Hindlimb muscle (tissue), 1 donor: ENCODE measurements around the gene OR2V1. TPM values are rescaled to one million over a fixed set of nuclear protein-coding genes. Genes with fewer than 3 reads are reported as not detected.
"Not testable (repeated sequence)": the region's sequence is repeated elsewhere in the genome, so short reads cannot be mapped to it uniquely, and the experiment has no call there.

Experiments used
- DNase-seq: peaks from one replicate; pipeline ENCODE4 v3.0.0-alpha.2; 2013
- polyA plus RNA-seq: library from polyadenylated mRNA; unstranded; fragments of 120-200 nt; gene quantifications from one replicate; pipeline ENCODE4 v1.2.1, GENCODE V29; 2013; ENCODE audit not compliant: insufficient read length

OR2V1 gene
- polyA plus RNA-seq, 1 donor = not detected

DNA sequence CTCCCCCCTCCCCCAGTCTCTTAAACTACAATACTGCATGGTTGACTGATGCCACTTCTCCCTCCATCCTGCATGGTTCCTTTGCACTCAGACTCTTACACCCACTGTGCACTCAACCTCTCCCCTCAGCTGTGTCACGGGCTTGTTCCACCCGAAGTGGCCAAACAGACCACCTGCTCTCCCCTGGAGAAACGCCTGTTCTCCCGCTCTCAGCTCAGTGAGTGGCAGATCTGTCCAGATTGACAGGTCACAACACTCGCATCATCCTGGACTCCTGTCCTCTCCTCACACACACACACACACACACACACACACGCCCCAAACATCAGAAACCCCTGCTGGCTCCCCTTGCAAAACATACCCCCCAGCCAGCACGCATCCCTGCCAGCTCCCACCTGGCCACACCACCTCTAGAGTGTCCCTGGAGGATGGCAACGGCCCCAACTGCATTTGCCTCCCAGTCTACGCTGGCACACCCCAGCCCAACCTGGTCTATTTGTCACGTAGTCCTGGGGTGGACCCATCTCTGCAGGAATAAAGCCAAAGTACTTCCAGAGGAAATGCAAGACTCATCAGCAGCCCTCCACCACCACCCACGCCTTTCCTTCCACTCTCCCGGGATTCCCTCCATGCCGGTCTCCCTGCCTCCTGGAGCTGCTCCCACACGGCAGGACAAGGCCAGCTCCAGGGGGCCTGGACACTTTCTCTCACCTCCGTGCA lies 2.9 kb downstream of the OR2V1 start:
- no peak for DNase-seq

GRCh38 chr5:181127456-181127855 lies 3.5 kb downstream of the OR2V1 start:
- no peak for DNase-seq

- DNase-seq = no peak
These were observed 4.1 kb downstream of the OR2V1 start for GRCh38 chr5:181126841-181127240.

- DNase-seq = no peak
These were observed 6.4 kb downstream of the OR2V1 start for GRCh38 chr5:181124526-181124925.

GRCh38 chr5:181121675-181122561 lies 9.1 kb downstream of the OR2V1 start:
- DNase-seq = no peak

- DNase-seq = no peak
These were observed 10.2 kb downstream of the OR2V1 start for GRCh38 chr5:181120761-181121160.

DNA sequence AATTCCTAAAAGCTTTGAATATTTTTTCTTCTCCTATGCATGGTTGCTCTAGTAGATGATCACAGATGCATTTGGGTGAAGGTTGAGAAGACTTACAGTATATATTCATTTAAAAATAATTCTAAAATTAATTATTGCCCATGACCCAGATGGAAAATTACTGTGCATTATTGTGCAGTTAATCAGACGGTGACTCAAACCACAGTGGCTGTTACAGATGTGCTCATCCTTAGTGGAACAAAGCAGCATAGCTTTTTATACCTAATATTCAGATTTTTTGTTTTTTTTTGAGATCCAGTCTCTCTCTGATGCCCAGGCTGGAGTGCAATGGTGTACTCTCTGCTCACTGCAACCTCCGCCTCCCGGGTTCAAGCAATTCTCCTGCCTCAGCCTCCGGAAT lies 10.7 kb downstream of the OR2V1 start:
- DNase-seq = no peak

DNA sequence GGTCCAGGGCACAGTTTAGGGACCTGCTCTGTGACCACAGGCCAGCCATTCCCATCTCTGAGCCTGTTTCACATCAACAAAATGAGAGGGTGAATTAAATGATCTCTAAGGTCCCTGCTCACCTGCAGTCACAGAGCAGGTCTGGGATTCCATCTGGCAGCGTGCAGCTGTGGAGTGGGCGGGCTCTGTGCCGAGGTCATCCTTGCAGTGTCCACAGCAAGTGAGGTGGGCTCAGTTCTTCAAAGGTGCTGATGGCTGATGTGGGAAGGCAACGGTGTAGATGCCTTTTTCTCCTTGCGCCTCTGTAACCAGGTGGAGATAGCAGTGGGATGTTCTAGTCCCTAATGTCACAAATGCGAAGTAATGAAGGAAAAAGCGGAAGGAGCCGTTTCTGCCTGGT lies 11.9 kb downstream of the OR2V1 start:
- DNase-seq = no peak

DNA sequence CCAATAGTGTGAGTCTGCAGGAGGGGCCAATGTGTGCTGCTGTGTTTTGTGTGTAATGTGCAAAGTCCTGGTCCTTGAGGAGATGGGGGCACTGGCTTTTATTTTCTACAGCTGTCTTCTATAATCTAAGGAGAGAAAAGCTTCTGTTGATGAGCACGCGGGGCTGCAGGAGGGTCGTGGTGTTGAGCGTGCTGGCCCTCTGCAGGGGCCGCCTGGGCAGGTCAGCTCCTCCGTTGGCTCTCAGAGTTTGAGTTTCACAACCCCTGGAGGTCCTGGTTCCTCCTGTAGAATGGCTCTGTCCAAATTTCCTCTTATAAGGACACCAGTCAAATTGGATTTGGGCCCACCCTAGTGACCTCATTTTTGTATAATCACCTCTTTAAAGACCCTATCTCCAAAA lies 12.6 kb downstream of the OR2V1 start:
- no peak for DNase-seq

- DNase-seq = no peak
These were observed 15.9 kb downstream of the OR2V1 start for GRCh38 chr5:181114844-181115778.

DNA sequence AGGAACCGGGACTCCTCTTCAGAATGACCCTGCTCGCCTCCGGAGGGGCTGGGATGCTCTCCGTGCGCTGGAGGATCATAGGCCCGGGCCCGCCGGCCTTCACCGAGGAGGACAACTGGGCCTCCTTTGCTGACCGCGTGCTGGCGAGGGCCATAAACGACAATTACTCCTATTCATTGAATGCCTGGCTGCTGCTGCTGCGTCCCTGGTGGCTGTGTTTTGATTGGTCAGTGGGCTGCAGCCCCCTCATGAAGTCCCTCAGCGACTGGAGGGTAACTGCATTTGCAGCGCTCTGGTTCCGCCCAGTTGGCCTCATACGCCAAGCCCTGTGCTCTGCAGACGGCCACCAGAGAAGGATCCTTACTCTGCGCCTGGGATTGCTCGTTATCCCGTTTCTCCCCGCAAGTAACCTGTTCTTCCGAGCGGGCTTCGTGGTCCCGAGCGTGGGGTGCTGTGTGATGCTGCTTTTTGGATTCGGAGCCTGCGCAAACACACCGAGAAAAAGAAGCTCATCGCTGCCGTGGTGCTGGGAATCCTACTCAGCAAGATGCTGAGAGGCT lies 16.6 kb downstream of the OR2V1 start:
- no peak for DNase-seq

GRCh38 chr5:181113572-181113971 lies 17.4 kb downstream of the OR2V1 start:
- DNase-seq = not testable (repeated sequence)

DNA sequence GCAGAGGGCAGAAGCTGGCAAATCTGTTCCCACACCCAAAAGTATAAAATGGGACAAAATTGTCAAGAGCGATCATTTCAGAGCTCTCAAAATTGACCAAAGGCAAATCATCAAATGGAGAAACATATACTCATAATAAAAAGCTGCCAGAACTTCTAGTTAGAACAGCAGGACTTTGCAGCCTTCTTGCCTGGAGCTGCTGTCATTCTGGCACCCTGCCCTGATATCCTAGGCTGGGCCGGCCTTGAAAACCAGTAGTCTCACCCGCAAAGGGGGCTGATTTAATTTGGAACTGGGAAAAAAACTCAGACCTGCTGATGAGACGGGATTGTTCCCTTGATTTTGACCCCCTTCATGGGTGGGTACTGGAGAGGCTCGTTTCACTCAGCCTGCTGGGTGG lies 18.5 kb downstream of the OR2V1 start:
- no peak for DNase-seq

- DNase-seq = no peak
These were observed 20.0 kb downstream of the OR2V1 start for GRCh38 chr5:181111010-181111409.

DNA sequence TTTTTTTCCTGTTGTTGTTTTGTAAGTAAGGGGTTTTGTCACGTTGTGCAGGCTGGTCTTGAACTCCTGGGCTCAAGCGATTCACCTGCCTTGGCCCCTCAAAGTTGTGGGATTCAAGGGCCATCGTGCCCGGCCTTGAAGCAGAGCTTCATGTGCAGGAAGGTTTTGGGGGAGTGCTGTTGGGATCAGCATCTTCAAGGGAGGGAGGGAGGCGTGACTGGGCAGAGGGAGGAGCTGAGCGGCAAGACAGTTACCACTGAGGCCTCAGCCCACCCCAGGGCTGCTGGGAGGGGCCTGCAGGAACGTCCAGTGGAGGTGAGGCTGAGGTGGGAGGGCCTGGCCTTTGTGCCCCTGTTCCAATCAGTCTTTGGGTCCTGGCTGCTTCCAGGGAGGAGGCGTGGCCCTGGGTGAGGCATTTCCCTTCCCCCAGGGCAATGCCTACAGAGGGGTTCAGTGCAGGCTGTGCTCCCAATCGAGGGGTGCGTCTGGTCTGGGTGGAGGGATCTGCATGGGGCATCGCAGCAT lies 21.4 kb downstream of the OR2V1 start:
- DNase-seq = no peak

GRCh38 chr5:181108578-181109165 lies 22.3 kb downstream of the OR2V1 start:
- no peak for DNase-seq

DNA sequence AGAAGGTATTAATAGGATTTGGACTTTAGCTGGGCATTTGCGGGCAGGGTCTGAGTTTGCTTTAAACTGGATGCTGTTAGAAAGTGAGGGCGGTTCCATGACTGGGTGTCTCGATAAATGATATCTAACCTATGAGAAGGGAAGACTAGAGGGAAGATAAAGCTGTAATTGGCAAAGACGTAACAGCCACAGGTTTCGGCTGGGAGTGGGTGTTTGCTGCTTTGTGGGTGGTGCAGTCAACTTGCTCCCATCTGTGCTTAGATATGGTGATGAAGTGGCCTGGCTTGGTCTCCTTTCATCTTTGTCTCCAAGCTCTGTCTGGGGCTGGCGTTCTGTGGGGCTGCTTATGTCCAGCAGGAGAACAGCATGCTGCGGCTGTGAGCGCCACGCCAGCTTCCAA lies 23.3 kb downstream of the OR2V1 start:
- no peak for DNase-seq

GRCh38 chr5:181105391-181106025 lies 25.5 kb downstream of the OR2V1 start:
- DNase-seq = no peak

DNA sequence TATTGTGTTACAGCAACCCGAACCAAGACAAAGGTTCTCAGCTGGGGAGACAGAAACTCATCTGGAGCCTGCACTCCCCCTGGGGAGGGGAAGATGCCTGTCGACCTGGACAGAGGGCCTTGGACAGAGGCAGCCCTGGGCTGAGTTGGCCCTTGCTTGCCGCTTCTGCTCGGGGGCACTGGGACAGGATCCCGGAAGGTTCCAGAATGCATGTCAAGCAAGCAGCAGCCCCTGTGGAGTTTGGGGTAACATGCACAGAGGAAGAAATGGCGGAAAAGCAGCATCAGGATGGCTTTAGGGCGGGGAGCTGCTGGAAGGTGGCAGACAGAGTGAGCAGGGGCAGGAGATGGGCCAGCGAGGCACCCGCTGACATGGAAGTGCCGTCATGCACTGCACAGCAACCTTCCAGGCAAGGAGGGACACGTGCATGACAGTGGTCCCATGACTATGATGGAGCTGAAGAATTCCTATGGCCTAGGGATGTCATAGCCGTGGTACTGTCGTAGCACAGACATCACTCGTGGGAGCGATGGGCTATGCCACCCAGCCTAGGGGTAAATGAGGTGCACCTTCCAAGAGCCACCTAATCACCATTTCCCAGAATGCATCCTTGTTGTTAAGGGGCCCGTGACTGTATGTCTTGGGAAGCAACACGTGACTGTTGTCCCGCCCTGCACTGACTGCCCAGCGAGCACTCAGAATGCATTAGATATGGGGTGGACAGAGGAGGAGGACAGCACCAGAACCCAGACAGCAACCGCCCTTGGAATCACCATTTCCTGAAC lies 26.2 kb downstream of the OR2V1 start:
- not testable (repeated sequence) for DNase-seq

- DNase-seq = not testable (repeated sequence)
These were observed 26.8 kb downstream of the OR2V1 start for GRCh38 chr5:181104259-181104568.
